NCI-H146 treated with DMSO at 0.1 percent for 48 hours (cell line): ENCODE measurements around the gene BTNL2.

Experiments used
- DNase-seq: peaks from one replicate; lab custom pipeline; 2025; ENCODE audit not compliant: unreplicated experiment; lab: John Stamatoyannopoulos, UW

The BTNL2 gene

GRCh38 chr6:32415521-32416019 lies 8.6 kb upstream of the BTNL2 start:
- DNase-seq, result no peak

DNA sequence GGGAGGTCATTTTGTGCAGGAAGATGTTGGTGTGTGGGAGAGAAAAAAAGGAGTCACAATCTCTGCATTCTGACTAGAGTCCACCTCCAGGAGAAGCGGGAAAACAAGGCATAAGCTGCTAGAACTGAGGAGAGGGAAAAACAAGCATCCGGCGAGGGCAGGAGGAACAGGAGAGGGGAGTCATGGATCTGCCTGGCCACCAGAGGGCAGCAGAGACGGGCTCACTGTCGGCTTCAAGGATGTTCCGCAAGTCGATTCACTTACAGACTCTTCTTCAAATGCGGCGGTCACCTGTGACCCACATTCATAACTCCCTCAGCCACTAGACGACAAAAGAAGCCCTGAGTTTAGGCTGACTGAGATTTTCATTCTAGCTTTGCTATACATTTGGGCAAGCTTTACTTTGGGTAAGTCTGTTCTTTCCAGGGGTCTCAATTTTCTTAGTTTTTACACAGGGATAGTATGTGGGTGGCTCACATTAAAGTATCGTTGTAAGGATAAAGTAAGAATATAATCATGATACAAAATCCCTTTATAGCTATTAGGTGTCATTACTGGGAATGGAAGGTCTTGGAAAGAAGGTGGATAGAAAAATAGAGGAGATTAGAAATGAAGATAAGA lies 6.6 kb upstream of the BTNL2 start:
- DNase-seq, result peak; percentile 30

DNA sequence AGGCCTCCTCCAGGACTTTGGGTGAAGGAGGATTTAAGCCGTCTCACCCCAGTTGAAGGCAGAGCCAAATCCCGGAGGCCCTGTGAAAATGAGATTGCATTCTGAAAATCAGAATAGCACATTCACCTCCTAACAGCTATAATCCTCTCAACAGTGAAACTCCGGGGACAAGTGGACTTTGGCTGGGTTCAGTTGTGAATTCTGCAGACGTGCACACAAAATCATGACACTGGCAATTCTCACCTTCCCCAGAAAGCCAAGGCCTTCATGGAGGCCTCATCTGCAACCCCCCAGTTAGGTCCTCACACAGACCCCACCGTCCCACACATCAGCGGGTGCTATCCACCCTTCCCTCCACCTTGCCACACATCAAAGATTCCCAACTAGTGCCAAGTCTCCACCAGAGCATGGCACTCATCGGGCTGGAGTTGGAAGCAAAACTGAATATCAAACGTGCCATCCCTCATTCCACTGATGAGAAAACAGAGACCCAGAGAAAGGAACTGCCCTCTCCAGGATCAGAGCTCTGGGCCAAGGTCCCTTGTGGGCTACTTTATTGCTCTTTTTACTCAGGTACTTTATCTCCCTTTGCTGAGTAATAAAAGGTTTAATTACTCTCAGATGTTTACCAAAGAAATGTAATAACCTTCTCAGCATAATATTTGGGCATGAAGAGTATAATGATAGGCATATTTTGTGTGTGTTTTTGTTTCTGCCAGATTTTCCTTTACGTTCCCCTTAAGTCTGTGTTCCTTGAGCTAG lies 4.8 kb upstream of the BTNL2 start:
- no peak for DNase-seq

- no peak for DNase-seq
Observed at GRCh38 chr6:32410906-32411305, 3.9 kb upstream of the BTNL2 start.

DNA sequence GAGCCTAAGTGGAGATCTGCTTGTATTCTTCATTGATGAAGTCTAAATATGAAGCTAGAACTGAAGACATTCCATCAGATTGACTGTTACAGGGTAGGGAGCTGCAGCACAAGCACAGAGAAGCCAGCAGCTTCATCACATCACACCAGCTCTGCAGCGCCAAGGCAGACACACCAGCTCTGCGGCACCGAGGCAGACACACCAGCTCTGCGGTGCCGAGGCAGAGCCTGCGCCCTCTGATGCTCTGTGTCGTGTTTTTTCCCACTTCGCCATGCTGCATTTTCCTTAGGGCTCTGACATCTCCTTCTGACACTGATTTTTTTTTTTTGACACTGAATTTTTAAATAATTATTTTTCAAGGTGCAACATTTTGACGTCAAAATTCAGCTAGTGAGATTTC lies 784 bp downstream of the BTNL2 start:
- no peak for DNase-seq

- DNase-seq, result no peak
Observed at GRCh38 chr6:32405656-32406055, 1.3 kb downstream of the BTNL2 start.

DNA sequence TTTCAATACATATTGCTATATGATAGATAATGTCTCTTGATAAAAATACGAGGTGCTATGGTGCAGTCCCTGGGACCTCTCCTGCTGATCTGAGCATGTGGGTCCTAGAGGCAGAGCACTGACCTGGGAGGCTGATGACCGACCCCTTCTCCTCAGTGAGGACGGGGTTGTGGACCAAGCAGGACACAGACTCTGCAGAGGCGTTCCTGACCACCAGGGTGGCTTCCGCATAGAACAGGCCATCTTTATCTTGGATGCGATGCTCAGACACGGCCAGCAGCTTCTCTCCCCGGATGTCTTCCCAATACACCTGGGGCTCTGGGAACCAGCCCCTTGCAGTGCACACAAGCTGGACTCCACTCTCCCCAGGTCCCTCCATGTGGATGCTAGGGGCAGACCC lies 4.2 kb downstream of the BTNL2 start:
- no peak for DNase-seq

GRCh38 chr6:32401284-32401963 lies 5.6 kb downstream of the BTNL2 start:
- no peak for DNase-seq

DNA sequence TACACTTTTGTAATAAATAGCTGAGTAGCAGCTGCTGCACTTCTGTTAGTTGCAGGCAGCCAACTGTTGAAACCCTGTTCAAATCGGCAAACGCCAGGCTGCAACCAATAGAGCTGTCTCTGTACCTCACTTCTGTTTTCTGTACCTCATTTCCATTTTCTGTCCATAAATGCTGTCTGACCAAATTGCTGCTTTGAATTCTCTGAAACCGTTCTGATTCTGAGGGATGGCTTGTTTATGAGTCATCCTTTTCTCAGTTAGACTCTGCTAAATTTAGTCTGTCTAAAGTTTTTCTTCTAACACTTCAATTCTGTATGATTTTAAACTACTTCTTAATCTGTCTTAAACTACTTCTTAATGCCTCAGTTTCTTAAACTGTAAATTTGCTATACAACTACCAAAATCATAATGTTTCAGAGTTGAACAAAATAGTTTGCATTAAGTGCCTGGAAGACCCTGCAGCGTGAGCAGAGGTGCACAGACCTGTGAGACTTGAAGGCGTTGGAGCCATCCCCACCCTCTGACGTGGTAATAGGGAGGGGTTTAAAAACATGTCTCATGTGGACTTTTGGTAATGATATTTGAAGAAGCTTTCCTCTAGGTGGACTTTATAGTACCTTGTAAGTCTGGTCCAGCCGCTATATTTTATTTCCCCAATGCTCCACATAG lies 9.6 kb downstream of the BTNL2 start:
- no peak for DNase-seq

DNA sequence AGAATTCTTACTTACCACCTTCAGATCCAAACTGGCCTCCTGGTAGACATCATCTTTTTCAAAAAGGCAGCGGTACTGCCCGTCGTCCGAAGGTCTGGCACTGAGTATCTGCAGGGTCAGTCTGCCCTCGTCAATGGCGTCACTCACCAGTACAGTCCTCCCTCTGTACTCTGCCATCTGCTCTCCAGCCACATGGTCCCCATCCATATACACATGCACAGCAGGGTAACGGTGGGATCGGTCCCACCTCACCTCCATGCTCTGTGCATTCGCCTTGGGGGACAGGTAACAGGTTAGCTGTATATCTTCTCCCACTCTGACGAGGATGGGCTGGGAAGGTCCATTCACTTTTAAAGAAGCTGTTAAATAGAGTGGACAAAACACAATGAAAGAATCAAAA lies 11.0 kb downstream of the BTNL2 start:
- DNase-seq, result no peak

GRCh38 chr6:32393665-32394420 lies 13.1 kb downstream of the BTNL2 start:
- DNase-seq, result no peak

- no peak for DNase-seq
Observed at GRCh38 chr6:32391505-32391904, 15.5 kb downstream of the BTNL2 start.

- no peak for DNase-seq
Observed at GRCh38 chr6:32387589-32388340, 19.2 kb downstream of the BTNL2 start.

GRCh38 chr6:32386040-32386439 lies 20.9 kb downstream of the BTNL2 start:
- DNase-seq, result no peak

- DNase-seq, result no peak
Observed at GRCh38 chr6:32382757-32383420, 24.1 kb downstream of the BTNL2 start.

DNA sequence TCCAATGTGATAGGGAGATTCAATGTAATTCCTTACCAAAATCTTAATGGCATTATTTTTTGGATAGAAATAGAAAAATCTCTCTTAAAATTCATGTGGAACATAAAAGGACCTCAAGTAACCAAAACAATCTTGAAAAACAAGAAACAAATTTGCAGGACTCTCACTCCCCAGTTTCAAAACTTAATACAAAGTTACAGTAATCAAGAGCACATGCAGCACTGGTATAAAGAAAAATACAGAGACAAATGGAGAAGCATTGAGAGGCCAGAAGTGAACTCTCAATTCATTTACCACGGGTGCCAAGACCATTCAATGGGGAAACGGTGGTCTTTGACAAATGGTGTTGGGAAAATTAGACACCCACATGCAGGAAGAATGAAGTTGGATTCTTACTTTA lies 27.4 kb downstream of the BTNL2 start:
- no peak for DNase-seq

DNA sequence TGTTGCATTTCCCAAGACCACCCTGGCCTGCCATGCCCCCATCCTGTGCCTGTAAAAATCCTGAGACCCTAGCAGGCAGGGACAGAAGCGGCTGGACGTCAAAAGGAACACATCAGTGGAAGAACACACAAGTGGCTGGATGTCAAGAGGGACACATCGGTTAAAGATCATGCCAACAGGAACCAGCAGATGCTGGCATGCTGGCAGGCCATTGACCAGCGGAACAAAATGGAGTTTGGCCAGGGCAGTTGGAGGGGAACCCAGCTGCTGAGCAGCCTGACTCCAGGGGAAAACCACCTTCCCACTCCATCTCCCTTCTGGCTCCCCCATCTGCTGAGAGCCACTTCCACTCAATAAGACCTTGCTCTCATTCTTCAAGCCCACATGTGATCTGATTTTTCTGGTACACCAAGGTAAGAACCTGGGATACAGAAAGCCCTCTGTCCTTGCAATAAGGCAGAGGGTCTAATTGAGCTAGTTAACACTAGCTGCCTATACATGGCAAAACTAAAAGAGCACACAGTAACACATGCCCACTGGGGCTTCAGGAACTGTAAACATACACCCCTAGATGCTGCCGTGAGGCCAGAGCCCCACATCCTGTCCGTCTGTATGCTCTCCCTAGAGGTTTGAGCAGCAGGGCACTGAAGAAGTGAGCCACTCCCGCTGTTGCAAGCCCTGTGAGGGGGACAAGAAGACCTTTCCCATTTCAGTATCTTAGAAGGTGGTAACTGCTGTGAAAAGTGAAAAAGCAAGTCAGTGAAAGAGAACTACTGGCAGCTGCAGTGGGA lies 31.0 kb downstream of the BTNL2 start:
- DNase-seq, result no peak

GRCh38 chr6:32371803-32372202 lies 35.2 kb downstream of the BTNL2 start, which contains the start of gene TSBP1:
Gene TSBP1 (minus strand): TSS chr6:32371903. CDS start chr6:32371706, 197 bp downstream.
- DNase-seq, result no peak

DNA sequence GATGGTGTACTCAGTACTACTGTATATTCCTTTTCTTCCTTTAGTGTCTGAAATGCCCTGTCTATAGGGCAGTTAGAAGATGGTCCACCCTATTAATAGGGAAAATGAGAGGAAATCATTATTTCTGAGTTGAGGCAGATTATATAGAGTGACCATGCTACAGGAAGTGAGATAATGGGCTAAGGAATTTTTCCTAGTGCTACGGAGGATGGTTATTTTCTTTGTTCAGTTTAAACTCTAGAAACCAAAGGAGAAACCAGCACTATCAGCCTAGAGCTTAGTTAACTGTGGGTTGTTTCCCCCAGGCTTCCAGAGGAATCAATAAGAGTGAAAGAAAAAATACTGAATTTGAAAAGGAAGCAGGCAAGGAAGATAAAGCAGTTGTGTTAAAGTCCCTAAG lies 35.8 kb downstream of the BTNL2 start:
- no peak for DNase-seq
